ENCODE data around the gene CFAP45. TPM values are rescaled to one million over a fixed set of nuclear protein-coding genes. Genes with fewer than 3 reads are reported as not detected.

CFAP45 gene
- total RNA-seq, 1 experiment from 2014 or later = 3.6 TPM

- Histone ChIP-seq H3K27ac (ENCODE audit: low read depth, low read length, poor library complexity, severe bottlenecking) (no peak overlapping the region), H3K36me3 (ENCODE audit: insufficient read depth, low read length, poor library complexity, severe bottlenecking) (no peaks in the 10 kb centered on the region), H3K4me3 (ENCODE audit: low read depth, low read length, poor library complexity, severe bottlenecking) (no peak overlapping the region), H3K9me3 (ENCODE audit: low read depth, low read length, poor library complexity, severe bottlenecking) (no peaks in the 10 kb centered on the region), H3K27me3 (replicated peaks; ENCODE audit: insufficient read depth, low read depth, low read length, poor library complexity) (no peaks in the 10 kb centered on the region), H3K4me1 (ENCODE audit: insufficient read depth, low read length, poor library complexity, severe bottlenecking) (peaks cover 13% of the 10 kb centered on the region)
- BruUV-seq (replicated peaks) = no TSS peak
- POLR2A ChIA-PET (ENCODE audit: low non-redundant PET) = no interaction called here
- intact Hi-C loops (cut with micrococcal nuclease; ENCODE audit: unreplicated experiment) = no loop called here
- DNase-seq (ENCODE audit: low spot score) = no peak
- CTCF ChIA-PET = no interaction called here
- TF ChIP-seq EZH2 (IDR thresholded peaks at IDR 0.05; ENCODE audit: borderline replicate concordance, low read depth, low read length, poor library complexity, severe bottlenecking) (no peak), CTCF (conservative IDR thresholded peaks at IDR 0.05; ENCODE audit: low read depth, low read length) (no peak)
Observed at GRCh38 chr1:159838715-159839114, 61.2 kb downstream of the CFAP45 start.

- no peak for DNase-seq (ENCODE audit: low spot score)
- Histone ChIP-seq H3K27me3 (replicated peaks; ENCODE audit: insufficient read depth, low read depth, low read length, poor library complexity) (no peaks in the 10 kb centered on the region), H3K36me3 (ENCODE audit: insufficient read depth, low read length, poor library complexity, severe bottlenecking) (no peaks in the 10 kb centered on the region), H3K4me1 (ENCODE audit: insufficient read depth, low read length, poor library complexity, severe bottlenecking) (peaks cover 15% of the 10 kb centered on the region), H3K27ac (ENCODE audit: low read depth, low read length, poor library complexity, severe bottlenecking) (no peak overlapping the region), H3K4me3 (ENCODE audit: low read depth, low read length, poor library complexity, severe bottlenecking) (no peak overlapping the region), H3K9me3 (ENCODE audit: low read depth, low read length, poor library complexity, severe bottlenecking) (no peaks in the 10 kb centered on the region)
- intact Hi-C loops (cut with micrococcal nuclease; ENCODE audit: unreplicated experiment) = no loop called here
- ChIA-PET POLR2A (ENCODE audit: low non-redundant PET) (no interaction called here), CTCF (no interaction called here)
- no peak for TF ChIP-seq EZH2 (IDR thresholded peaks at IDR 0.05; ENCODE audit: borderline replicate concordance, low read depth, low read length, poor library complexity, severe bottlenecking)
- TF ChIP-seq CTCF (conservative IDR thresholded peaks at IDR 0.05; ENCODE audit: low read depth, low read length) = no peak
- no TSS peak for BruUV-seq (replicated peaks)
Observed at GRCh38 chr1:159835862-159836525, 64.0 kb downstream of the CFAP45 start.

- TF ChIP-seq CTCF (conservative IDR thresholded peaks at IDR 0.05; ENCODE audit: low read depth, low read length) (no peak), EZH2 (IDR thresholded peaks at IDR 0.05; ENCODE audit: borderline replicate concordance, low read depth, low read length, poor library complexity, severe bottlenecking) (no peak)
- POLR2A ChIA-PET (ENCODE audit: low non-redundant PET) = no interaction called here
- intact Hi-C loops (cut with micrococcal nuclease; ENCODE audit: unreplicated experiment) = no loop called here
Observed at GRCh38 chr1:159835356-159835755, 64.6 kb downstream of the CFAP45 start.

More at GRCh38 chr1:159835356-159835755, 64.6 kb downstream of the CFAP45 start:
- Histone ChIP-seq H3K27ac (ENCODE audit: low read depth, low read length, poor library complexity, severe bottlenecking) (no peak overlapping the region), H3K4me1 (ENCODE audit: insufficient read depth, low read length, poor library complexity, severe bottlenecking) (peaks cover 19% of the 10 kb centered on the region), H3K9me3 (ENCODE audit: low read depth, low read length, poor library complexity, severe bottlenecking) (no peaks in the 10 kb centered on the region), H3K27me3 (replicated peaks; ENCODE audit: insufficient read depth, low read depth, low read length, poor library complexity) (no peaks in the 10 kb centered on the region), H3K36me3 (ENCODE audit: insufficient read depth, low read length, poor library complexity, severe bottlenecking) (no peaks in the 10 kb centered on the region), H3K4me3 (ENCODE audit: low read depth, low read length, poor library complexity, severe bottlenecking) (no peak overlapping the region)
- DNase-seq (ENCODE audit: low spot score) = no peak
- no TSS peak for BruUV-seq (replicated peaks)
- CTCF ChIA-PET = no interaction called here
